NT2/D1 (cell line): Measurements from ENCODE around the gene PLEKHH1.
"Not testable (repeated sequence)": the region's sequence is repeated elsewhere in the genome, so short reads cannot be mapped to it uniquely, and the experiment has no call there.

ENCODE experiments used
- DNase-seq: peaks from one replicate; pipeline ENCODE4 v3.0.0-alpha.2; 2011; ENCODE audit warnings: low read depth, low spot score
- H3K27me3 ChIP-seq: 2 replicates; pipeline ENCODE4 v1.6.0; 2011; ENCODE audit warnings: mild to moderate bottlenecking; ENCODE audit not compliant: insufficient read length, insufficient read depth
- H3K36me3 ChIP-seq: 2 replicates; pipeline ENCODE4 v1.6.1; 2011; ENCODE audit warnings: mild to moderate bottlenecking, low read length, mixed read lengths; ENCODE audit not compliant: insufficient read depth, insufficient read length
- H3K4me1 ChIP-seq: 2 replicates; pipeline ENCODE4 v1.5.1; 2011; ENCODE audit not compliant: insufficient read depth, insufficient read length
- H3K4me3 ChIP-seq: 2 replicates; pipeline ENCODE4 v1.5.1; 2011; ENCODE audit warnings: low read depth; ENCODE audit not compliant: insufficient read length
- H3K9ac ChIP-seq: 2 replicates; pipeline ENCODE4 v1.6.0; 2011; ENCODE audit warnings: low read depth; ENCODE audit not compliant: insufficient read length
- H3K9me3 ChIP-seq: 2 replicates; pipeline ENCODE4 v1.5.1; 2011; ENCODE audit warnings: mild to moderate bottlenecking, low read length; ENCODE audit not compliant: insufficient read depth
- SUZ12 ChIP-seq: IDR thresholded peaks from 2 replicates; pipeline ENCODE4 v1.6.1; 2011; ENCODE audit not compliant: insufficient read length, insufficient read depth; ENCODE audit errors: extremely low read depth
- YY1 ChIP-seq: IDR thresholded peaks from 2 replicates; pipeline ENCODE4 v1.6.1; 2011; ENCODE audit not compliant: insufficient read length, insufficient read depth
- ZNF274 ChIP-seq: IDR thresholded peaks from 2 replicates; pipeline ENCODE4 v1.6.1; 2011; ENCODE audit warnings: mild to moderate bottlenecking, low read depth, low read length

Gene PLEKHH1

GRCh38 chr14:67536087-67536486 is 3.0 kb downstream of the PLEKHH1 start:
- Histone ChIP-seq H3K9ac (no peak overlapping the region), H3K27me3 (no peaks in the 10 kb centered on the region), H3K4me3 (no peak overlapping the region), H3K36me3 (no peaks in the 10 kb centered on the region), H3K9me3 (no peaks in the 10 kb centered on the region), H3K4me1 (peaks cover 2% of the 10 kb centered on the region)
- no peak for DNase-seq
- TF ChIP-seq YY1: no peak
- no peak for TF ChIP-seq ZNF274
- no peak for TF ChIP-seq SUZ12

DNA sequence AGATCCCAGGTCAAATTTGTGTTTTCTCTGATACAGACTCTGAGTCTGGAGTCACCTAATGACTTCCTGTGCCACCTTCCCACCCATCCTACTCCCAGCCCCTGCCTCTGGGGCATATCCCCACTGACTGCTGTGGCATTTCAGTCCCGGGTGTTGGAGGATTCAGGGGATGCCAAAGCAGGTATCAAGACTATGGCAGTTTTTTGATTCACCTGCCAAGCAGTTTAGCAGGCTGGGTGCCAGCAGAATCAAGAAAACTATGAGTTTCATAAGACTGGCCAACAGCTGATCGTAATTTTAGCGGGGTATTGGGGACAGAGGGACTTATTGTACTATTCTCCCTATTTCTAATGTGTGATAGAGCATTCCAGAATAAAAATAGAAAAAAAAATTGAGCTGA is 4.6 kb downstream of the PLEKHH1 start:
- Histone ChIP-seq H3K36me3 (no peaks in the 10 kb centered on the region), H3K4me1 (peaks cover 2% of the 10 kb centered on the region), H3K9me3 (no peaks in the 10 kb centered on the region), H3K4me3 (no peak overlapping the region), H3K27me3 (no peaks in the 10 kb centered on the region), H3K9ac (no peak overlapping the region)
- TF ChIP-seq SUZ12 (no peak), YY1 (no peak), ZNF274 (no peak)
- no peak for DNase-seq

DNA sequence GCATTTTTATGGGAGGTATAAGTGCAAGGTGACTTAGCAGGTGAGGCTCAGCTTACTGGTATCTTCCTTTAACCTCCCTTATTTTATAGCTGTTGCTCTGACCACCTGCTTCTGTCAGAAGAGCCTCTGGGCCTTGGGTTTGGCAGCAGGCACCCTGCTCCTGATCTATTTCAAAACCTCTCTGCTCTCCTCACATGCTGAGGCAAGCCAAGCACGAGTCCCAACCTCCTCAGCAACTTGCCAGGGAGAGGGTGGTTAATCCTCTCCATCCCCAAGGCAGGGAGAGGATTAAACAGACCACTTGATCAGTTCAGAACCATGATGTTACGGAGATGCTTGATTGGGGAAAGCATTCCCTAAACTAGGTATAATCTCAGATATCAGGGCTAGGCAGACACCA is 5.4 kb downstream of the PLEKHH1 start:
- no peak for DNase-seq
- H3K27me3 ChIP-seq: no peaks in the 10 kb centered on the region
- H3K9me3 ChIP-seq: no peaks in the 10 kb centered on the region
- TF ChIP-seq ZNF274 (no peak), SUZ12 (no peak), YY1 (no peak)
- H3K36me3 ChIP-seq: no peaks in the 10 kb centered on the region
- no peak overlapping the region for H3K9ac ChIP-seq
- no peak overlapping the region for H3K4me3 ChIP-seq
- H3K4me1 ChIP-seq: peaks cover 2% of the 10 kb centered on the region

- Histone ChIP-seq H3K4me3 (no peak overlapping the region), H3K9me3 (no peaks in the 10 kb centered on the region), H3K27me3 (no peaks in the 10 kb centered on the region), H3K36me3 (no peaks in the 10 kb centered on the region), H3K9ac (no peak overlapping the region), H3K4me1 (peaks cover 2% of the 10 kb centered on the region)
- no peak for DNase-seq
- TF ChIP-seq SUZ12: no peak
- TF ChIP-seq ZNF274: no peak
- no peak for TF ChIP-seq YY1
These were observed 6.0 kb downstream of the PLEKHH1 start for GRCh38 chr14:67539116-67539515.

DNA sequence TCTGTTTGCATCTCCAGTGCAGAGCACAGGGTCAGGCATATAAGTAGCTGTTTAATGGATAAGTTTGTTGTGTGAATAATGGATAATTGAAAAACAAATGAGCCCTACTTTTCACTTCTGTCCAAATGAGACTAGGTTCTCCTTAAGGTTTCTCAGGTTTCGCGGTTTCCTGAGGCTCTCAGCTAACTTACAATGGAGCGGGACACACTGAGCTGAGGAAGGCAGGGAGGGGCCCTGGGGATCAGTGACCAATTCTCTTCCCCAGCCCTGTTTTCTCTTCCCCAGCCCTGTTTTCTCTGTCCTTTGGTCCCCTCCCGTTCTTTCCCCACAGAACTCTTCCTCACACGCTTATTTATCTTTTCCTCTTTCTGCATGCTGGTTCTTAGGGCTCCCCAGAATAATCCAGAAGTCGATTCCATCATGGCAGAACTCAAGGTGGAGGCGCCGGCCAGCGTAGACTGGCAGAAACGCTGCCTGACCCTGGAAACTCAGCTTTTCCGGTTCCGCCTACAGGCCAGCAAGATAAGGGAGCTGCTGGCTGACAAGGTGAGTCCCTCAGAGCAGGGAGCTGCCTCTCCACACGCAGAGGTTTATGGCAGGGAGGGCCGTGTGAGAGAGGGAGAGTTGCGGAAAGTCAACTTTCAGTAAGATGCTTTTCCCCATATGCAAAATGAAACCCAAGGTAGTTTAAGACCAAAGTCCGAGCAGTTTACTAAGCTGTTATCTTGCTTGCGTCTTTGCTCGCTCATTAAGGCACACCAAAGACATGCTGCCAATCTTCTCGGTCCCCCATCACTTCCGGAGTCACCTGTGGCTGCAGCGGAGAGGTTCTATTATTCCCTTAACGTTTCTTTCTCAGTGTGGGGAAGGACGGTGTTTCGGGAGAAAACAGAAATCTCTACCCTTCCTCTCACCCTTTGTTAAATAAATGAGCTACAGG is 8.6 kb downstream of the PLEKHH1 start:
- no peaks in the 10 kb centered on the region for H3K9me3 ChIP-seq
- H3K4me1 ChIP-seq: peaks cover 2% of the 10 kb centered on the region
- H3K4me3 ChIP-seq: no peak overlapping the region
- H3K36me3 ChIP-seq: no peaks in the 10 kb centered on the region
- H3K27me3 ChIP-seq: no peaks in the 10 kb centered on the region
- TF ChIP-seq YY1 (no peak), SUZ12 (no peak), ZNF274 (no peak)
- no peak overlapping the region for H3K9ac ChIP-seq
- DNase-seq: no peak

DNA sequence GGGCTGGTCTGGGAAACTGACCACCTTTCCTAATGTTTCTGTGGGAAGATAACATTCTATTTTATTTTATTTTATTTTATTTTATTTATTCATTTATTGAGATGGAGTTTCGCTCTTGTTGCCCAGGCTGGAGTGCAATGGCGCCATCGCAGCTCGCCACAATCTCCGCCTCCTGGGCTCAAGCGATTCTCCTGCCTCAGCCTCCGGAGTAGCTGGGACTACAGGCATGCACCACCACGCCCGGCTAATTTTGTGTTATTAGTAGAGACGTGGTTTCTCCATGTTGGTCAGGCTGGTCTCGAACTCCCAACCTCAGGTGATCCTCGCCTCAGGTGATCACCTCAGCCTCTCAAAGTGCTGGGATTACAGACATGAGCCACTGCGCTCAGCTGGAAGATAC is 9.5 kb downstream of the PLEKHH1 start:
- not testable (repeated sequence) for H3K27me3 ChIP-seq, H3K9ac ChIP-seq, H3K9me3 ChIP-seq, H3K4me1 ChIP-seq, DNase-seq, H3K4me3 ChIP-seq, H3K36me3 ChIP-seq

DNA sequence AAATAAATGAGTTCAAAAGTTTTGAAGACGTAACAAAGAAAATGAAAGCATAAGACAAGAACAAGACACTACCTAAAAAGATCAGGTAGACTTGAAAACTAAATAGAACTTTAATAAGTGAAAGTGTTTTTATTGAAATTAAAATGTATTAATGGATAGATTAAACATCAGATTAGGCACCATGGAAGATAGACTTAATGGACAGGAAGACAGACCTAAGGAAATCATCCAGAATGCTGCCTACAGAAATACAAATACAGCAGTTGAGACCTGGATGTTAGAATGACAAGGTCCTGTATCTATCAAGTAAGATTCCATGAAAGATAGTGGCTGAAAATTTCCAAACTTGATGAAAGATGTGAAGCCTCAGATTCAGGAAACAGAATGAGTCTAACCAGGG is 11.5 kb downstream of the PLEKHH1 start:
- H3K9me3 ChIP-seq: no peaks in the 10 kb centered on the region
- DNase-seq: no peak
- no peaks in the 10 kb centered on the region for H3K27me3 ChIP-seq
- peaks cover 2% of the 10 kb centered on the region for H3K4me1 ChIP-seq
- no peak overlapping the region for H3K9ac ChIP-seq
- no peak overlapping the region for H3K4me3 ChIP-seq
- no peaks in the 10 kb centered on the region for H3K36me3 ChIP-seq
- TF ChIP-seq ZNF274: no peak
- TF ChIP-seq SUZ12: no peak
- TF ChIP-seq YY1: no peak
